Stimulated activated naive CD8-positive, alpha-beta T cell treated with anti-CD3 and anti-CD28 coated beads, Interleukin-15, amount 100 ng/mL, for 72 hours (primary cell): ENCODE results near the gene ERMP1.
A peak's percentile ranks its signal among the peaks of the same experiment; 100 is the strongest.
"Not testable (repeated sequence)": the region's sequence is repeated elsewhere in the genome, so short reads cannot be mapped to it uniquely, and the experiment has no call there.

ENCODE experiments used
- ATAC-seq: fragments of 150-1000 bp; cut with Tn5 transposase; 2 replicates; pipeline ENCODE4 v1.10.0; 2021; ENCODE audit warnings: mild to moderate bottlenecking, moderate library complexity
- DNase-seq, 2 donors: peaks; one replicate each; pipeline ENCODE4 v3.0.0; 2021 to 2022
- H3K27ac Mint-ChIP-seq, 2 donors: one replicate each; pipeline ENCODE4 v1.8.0; 2022; ENCODE audit warnings: mild to moderate bottlenecking in 2 of 2, mixed read lengths in 2 of 2, moderate library complexity in 2 of 2
- H3K27me3 Mint-ChIP-seq: one replicate; pipeline ENCODE4 v1.8.0; 2022; ENCODE audit warnings: mixed read lengths
- H3K4me1 Mint-ChIP-seq: one replicate; pipeline ENCODE4 v1.8.0; 2022; ENCODE audit warnings: mild to moderate bottlenecking, mixed read lengths
- H3K4me3 Mint-ChIP-seq, 2 donors: one replicate each; pipeline ENCODE4 v1.8.0; 2022; ENCODE audit warnings: mild to moderate bottlenecking in 2 of 2, mixed read lengths in 2 of 2, moderate library complexity in 1 of 2
- H3K9me3 Mint-ChIP-seq, 2 donors: one replicate each; pipeline ENCODE4 v1.8.0; 2022; ENCODE audit warnings: mixed read lengths in 2 of 2

ERMP1 gene

GRCh38 chr9:5784526-5785315, 48.2 kb downstream of the ERMP1 start:
- H3K4me1 Mint-ChIP-seq, result peaks cover 27% of the 10 kb centered on the region
- H3K27ac Mint-ChIP-seq, result peak overlapping the region in 1 of 2 donors; percentile 8

GRCh38 chr9:5783982-5784381, 48.9 kb downstream of the ERMP1 start:
- Mint-ChIP-seq H3K27me3 (no peaks in the 10 kb centered on the region), H3K9me3 (peaks cover 36 to 37% of the 10 kb centered on the region in 2 donors), H3K4me1 (peaks cover 19% of the 10 kb centered on the region), H3K27ac (no peak overlapping the region), H3K4me3 (no peak overlapping the region)
- ATAC-seq (no peak), DNase-seq (no peak)

More at GRCh38 chr9:5784526-5785315, 48.2 kb downstream of the ERMP1 start:
- no peak for ATAC-seq
- no peaks in the 10 kb centered on the region for H3K27me3 Mint-ChIP-seq
- DNase-seq, result no peak
- no peak overlapping the region for H3K4me3 Mint-ChIP-seq
- H3K9me3 Mint-ChIP-seq, result peaks cover 36% of the 10 kb centered on the region in 2 donors

GRCh38 chr9:5783420-5783819, 49.5 kb downstream of the ERMP1 start:
- H3K4me3 Mint-ChIP-seq, H3K27me3 Mint-ChIP-seq, ATAC-seq, DNase-seq, H3K27ac Mint-ChIP-seq: not testable (repeated sequence)
- Mint-ChIP-seq H3K4me1 (peaks cover 14% of the 10 kb centered on the region), H3K9me3 (peaks cover 40 to 42% of the 10 kb centered on the region in 2 donors)

DNA sequence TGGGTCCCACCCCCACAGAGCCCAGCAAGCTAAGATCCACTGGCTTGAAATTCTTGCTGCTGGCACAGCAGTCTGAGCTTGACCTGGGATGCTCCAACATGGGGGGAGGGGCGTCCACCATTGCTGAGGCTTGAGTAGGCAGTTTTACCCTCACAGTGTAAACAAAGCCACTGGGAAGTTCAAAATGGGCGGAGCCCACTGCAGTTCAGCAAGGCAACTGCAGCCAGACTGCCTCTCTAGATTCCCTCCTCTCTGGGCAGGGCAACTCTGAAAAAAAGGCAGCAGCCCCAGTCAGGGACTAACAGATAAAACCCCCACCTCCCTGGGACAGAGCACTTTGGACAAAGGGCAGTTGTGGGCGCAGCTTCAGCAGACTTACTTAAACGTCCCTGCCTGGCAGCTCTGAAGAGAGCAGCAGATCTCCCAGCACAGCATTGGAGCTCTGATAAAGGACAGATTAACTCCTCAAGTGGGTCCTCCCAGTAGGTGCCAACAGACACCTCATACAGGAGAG, 53.2 kb downstream of the ERMP1 start:
- H3K9me3 Mint-ChIP-seq, result peaks cover 44 to 45% of the 10 kb centered on the region in 2 donors
- DNase-seq, H3K27me3 Mint-ChIP-seq, H3K27ac Mint-ChIP-seq, ATAC-seq, H3K4me3 Mint-ChIP-seq, H3K4me1 Mint-ChIP-seq: not testable (repeated sequence)

- H3K27me3 Mint-ChIP-seq, result no peaks in the 10 kb centered on the region
- no peak overlapping the region for H3K27ac Mint-ChIP-seq
- H3K9me3 Mint-ChIP-seq, result peaks cover 44 to 45% of the 10 kb centered on the region in 2 donors
Measured at GRCh38 chr9:5778805-5779204, 54.1 kb downstream of the ERMP1 start.

GRCh38 chr9:5773324-5773999, 59.5 kb downstream of the ERMP1 start:
- H3K27ac Mint-ChIP-seq, result peak overlapping the region in 1 of 2 donors; percentile 35
- no peaks in the 10 kb centered on the region for H3K27me3 Mint-ChIP-seq
- H3K4me1 Mint-ChIP-seq, result peaks cover 9% of the 10 kb centered on the region
- DNase-seq (no peak), ATAC-seq (no peak)
- H3K9me3 Mint-ChIP-seq, result peaks cover 4 to 5% of the 10 kb centered on the region in 2 donors
- H3K4me3 Mint-ChIP-seq, result no peak overlapping the region

More at GRCh38 chr9:5778805-5779204, 54.1 kb downstream of the ERMP1 start:
- Mint-ChIP-seq H3K4me1 (no peaks in the 10 kb centered on the region), H3K4me3 (no peak overlapping the region)
- DNase-seq (no peak), ATAC-seq (no peak)

DNA sequence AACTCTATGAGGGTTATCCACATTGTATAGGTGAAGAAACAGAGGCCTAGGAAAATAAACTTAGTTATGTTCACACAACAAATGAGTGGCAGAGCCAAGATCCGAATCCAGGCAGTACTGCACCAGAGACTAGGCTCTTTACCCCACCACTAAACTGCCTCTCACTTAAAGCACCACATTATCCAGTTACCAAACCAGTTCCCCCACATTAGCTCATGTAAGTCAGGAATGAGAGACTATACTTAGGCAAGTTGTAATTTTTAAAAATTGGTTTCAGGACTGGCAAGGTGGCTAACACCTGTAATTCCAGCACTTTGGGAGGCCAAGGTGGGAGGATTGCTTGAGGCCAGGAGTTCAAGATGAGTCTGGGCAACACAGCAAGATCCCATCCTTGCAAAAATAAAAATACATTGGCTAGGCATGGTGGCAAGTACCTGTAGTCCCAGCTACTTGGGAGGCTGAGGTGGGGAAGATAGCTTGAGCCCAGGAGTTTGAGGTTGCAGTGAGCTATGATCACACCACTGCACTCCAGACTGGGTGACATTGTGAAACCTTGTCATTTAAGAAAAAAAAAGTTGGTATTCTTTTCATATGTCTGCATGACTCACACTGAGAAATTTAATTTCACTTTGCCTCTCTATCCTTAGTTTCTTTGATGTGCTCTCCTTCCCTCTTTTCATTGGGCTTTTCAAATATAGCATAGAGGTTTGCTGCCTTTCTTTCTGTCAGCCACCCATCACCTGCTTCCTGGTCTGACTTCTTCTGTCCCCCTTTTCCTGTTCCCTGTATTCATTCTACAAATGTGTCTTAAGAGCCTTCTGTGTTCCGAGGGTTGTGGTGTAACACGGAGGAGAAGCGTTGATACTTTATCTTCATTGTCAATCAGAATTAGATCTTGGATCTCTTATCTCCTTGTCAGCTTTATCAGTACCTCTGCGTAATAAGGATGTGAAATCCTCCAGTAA, 64.7 kb downstream of the ERMP1 start:
- DNase-seq, result peak; percentile 7 to 30
- Mint-ChIP-seq H3K9me3 (no peaks in the 10 kb centered on the region), H3K27ac (peak overlapping the region in 1 of 2 donors; percentile 59), H3K27me3 (no peaks in the 10 kb centered on the region), H3K4me3 (peak overlapping the region; percentile 20 to 38), H3K4me1 (peaks cover 48% of the 10 kb centered on the region)
- peak; percentile 91 for ATAC-seq

DNA sequence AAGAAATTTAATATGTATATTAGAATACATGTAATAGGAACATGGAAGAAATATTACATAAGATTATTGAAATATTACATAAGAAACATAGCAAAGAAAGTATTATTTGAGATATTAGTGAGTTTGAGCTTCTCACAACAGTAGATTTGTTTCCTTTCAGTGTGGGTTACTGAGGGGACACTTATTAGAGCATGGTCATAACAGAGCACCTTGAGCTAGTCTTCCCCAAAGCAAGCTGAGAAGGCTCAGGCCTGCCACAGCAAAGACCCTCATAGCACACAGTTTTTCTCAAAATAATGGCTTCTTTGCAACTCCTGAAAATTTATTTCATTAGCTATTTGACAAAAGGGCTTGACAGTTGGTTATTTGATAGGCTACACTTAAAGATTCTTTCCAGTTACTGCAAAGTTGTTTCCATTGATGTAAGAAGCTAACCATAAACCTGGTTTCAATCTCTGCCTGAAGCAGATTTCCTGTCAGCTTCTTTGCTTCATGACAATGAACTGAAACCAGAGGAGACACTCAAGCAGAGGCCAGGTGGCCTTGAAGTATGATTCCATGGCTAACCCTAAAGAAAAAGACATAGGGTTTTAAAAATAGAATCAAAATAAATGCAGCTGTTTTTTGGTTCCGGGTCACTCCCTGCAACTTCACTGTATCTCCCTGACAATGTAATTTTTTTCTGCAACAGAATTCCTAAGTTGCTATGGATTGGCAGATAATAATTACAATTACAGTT, 68.6 kb downstream of the ERMP1 start:
- Mint-ChIP-seq H3K4me3 (peak overlapping the region in 1 of 2 donors; percentile 47), H3K27me3 (no peaks in the 10 kb centered on the region), H3K4me1 (peaks cover 56% of the 10 kb centered on the region), H3K9me3 (no peaks in the 10 kb centered on the region), H3K27ac (peak overlapping the region; percentile 27 to 63)
- ATAC-seq, result peak; percentile 90
- DNase-seq, result peak in 1 of 2 donors; percentile 27

DNA sequence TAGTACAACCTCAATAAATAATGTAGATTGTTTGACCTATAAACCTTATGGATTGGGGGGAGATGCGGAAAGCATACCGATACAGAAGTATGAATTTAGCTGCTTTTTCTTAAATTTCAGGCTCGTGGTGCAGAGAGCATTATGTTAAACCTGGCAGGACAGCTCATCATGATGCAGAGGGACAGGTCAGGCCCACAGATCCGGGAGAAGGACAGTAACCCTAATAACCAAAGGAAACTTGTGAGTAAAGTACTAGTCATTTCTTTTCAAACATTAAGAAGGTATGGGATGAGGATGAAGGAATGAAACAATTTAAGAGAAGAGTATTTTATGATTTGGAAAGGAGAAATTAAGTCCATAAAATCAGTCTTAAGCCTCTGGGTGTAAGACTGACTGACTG, 70.5 kb downstream of the ERMP1 start:
- no peaks in the 10 kb centered on the region for H3K27me3 Mint-ChIP-seq
- no peak overlapping the region for H3K27ac Mint-ChIP-seq
- ATAC-seq, result no peak
- no peak for DNase-seq
- no peak overlapping the region for H3K4me3 Mint-ChIP-seq
- H3K4me1 Mint-ChIP-seq, result peaks cover 37% of the 10 kb centered on the region
- H3K9me3 Mint-ChIP-seq, result no peaks in the 10 kb centered on the region

GRCh38 chr9:5760338-5760737, 72.6 kb downstream of the ERMP1 start:
- Mint-ChIP-seq H3K4me3 (no peak overlapping the region), H3K4me1 (peaks cover 26% of the 10 kb centered on the region), H3K27me3 (no peaks in the 10 kb centered on the region), H3K27ac (no peak overlapping the region), H3K9me3 (no peaks in the 10 kb centered on the region)
- DNase-seq (no peak), ATAC-seq (no peak)

DNA sequence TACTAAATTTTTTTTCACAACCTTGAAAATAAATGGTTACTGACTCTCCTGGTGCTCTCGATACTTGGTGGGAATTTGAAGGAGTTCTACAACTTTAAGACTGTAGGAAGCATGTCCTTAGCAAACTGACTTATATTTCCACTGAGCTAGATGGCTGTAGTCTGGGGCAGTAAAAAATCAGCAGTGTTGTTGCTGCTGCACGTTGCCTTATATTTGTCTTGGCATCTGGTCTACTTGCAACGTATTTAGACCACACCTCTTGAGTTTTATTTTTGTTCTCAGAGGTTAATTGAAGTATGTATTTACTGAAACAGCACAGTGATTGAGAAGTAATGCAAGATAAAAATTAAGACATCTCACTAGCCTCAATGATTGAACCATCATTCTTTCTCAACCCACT, 76.3 kb downstream of the ERMP1 start:
- no peak overlapping the region for H3K4me3 Mint-ChIP-seq
- DNase-seq, result no peak
- H3K27ac Mint-ChIP-seq, result no peak overlapping the region
- H3K4me1 Mint-ChIP-seq, result peaks cover 5% of the 10 kb centered on the region
- no peaks in the 10 kb centered on the region for H3K9me3 Mint-ChIP-seq
- ATAC-seq, result no peak
- H3K27me3 Mint-ChIP-seq, result no peaks in the 10 kb centered on the region

DNA sequence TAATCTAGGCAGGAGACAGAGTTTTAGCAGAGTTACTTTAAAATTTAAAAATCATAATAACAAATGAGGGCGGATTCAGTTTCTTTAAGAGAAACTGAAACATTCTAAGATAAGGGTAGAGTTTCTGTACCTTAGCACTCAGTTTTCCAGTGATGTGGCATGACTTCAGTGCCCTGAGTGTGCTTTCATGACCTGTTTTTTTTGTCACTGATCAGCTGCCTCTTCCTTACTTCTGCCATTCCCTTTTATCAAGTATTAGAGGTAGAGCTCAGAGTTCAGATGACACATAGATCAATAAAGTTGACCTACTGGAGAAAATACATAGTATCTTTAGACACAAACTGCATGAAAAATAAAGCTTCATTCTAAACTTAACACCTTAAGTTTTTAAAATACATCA, 82.3 kb downstream of the ERMP1 start:
- Mint-ChIP-seq H3K27ac (peak overlapping the region in 1 of 2 donors; percentile 86), H3K4me1 (peaks cover 33% of the 10 kb centered on the region), H3K9me3 (peaks cover 0 to 7% of the 10 kb centered on the region in 2 donors), H3K4me3 (no peak overlapping the region), H3K27me3 (no peaks in the 10 kb centered on the region)
- no peak for DNase-seq
- ATAC-seq, result no peak

DNA sequence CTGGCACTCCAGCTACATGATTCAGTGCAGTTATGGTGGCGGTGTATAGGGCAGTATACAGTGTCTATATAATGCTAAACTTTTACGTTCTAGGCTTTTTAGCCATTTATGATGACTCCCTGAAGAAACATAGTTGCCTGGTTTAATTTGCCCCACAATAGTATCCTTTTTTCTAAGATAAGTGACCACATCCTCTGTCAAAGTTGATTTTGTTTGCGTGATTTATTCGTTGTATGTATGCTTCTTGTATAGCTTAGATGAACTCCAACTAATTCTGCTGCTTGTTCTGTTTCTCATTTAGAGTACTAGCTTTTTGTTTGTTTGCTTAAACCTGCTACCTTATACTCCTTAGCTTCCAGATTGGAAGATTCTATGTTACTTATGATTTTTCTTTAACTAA, 83.6 kb downstream of the ERMP1 start:
- DNase-seq (no peak), ATAC-seq (no peak)
- peaks cover 33% of the 10 kb centered on the region for H3K4me1 Mint-ChIP-seq
- H3K9me3 Mint-ChIP-seq, result peaks cover 0 to 7% of the 10 kb centered on the region in 2 donors
- H3K4me3 Mint-ChIP-seq, result no peak overlapping the region
- no peaks in the 10 kb centered on the region for H3K27me3 Mint-ChIP-seq
- no peak overlapping the region for H3K27ac Mint-ChIP-seq

GRCh38 chr9:5748438-5748837, 84.5 kb downstream of the ERMP1 start:
- Mint-ChIP-seq H3K27ac (peak overlapping the region in 1 of 2 donors; percentile 12), H3K9me3 (peaks cover 0 to 7% of the 10 kb centered on the region in 2 donors), H3K27me3 (no peaks in the 10 kb centered on the region), H3K4me3 (no peak overlapping the region), H3K4me1 (peaks cover 33% of the 10 kb centered on the region)
- no peak for DNase-seq
- ATAC-seq, result no peak
